Measurements from ENCODE around the gene RHO.

Gene RHO

GRCh38 chr3:129584631-129585030 is 56.2 kb downstream of the RHO start:
- no peak for DNase-seq

Data from NCI-H187 treated with DMSO at 0.1 percent for 48 hours (cell line).